GM12875 (cell line): ENCODE measurements around the gene SEC61A1.

Experiments
- H3K4me3 ChIP-seq: one replicate; pipeline ENCODE4 v1.5.1; 2011; ENCODE audit warnings: low read depth, low read length, control low read depth
- CTCF ChIP-seq: IDR thresholded peaks from 2 replicates; pipeline ENCODE4 v1.5.1; 2011; ENCODE audit warnings: low read depth, mild to moderate bottlenecking, control low read depth, inconsistent platforms, low read length, moderate library complexity, borderline replicate concordance; ENCODE audit not compliant: insufficient read depth

Gene SEC61A1

GRCh38 chr3:128081846-128082245 lies 29.6 kb downstream of the SEC61A1 start:
- H3K4me3 ChIP-seq, result no peak overlapping the region
- no peak for TF ChIP-seq CTCF

- H3K4me3 ChIP-seq, result no peak overlapping the region
- no peak for TF ChIP-seq CTCF
Observed at GRCh38 chr3:128082546-128082945, 30.3 kb downstream of the SEC61A1 start.

GRCh38 chr3:128083396-128083795 lies 31.2 kb downstream of the SEC61A1 start:
- no peak for TF ChIP-seq CTCF
- H3K4me3 ChIP-seq, result no peak overlapping the region

- H3K4me3 ChIP-seq, result no peak overlapping the region
- TF ChIP-seq CTCF, result no peak
Observed at GRCh38 chr3:128083980-128084674, 31.9 kb downstream of the SEC61A1 start.

- no peak for TF ChIP-seq CTCF
- H3K4me3 ChIP-seq, result no peak overlapping the region
Observed at GRCh38 chr3:128084675-128085021, 32.4 kb downstream of the SEC61A1 start.

GRCh38 chr3:128089135-128089534 lies 36.9 kb downstream of the SEC61A1 start:
- no peak for TF ChIP-seq CTCF

GRCh38 chr3:128091586-128091985 lies 39.3 kb downstream of the SEC61A1 start:
- H3K4me3 ChIP-seq, result no peak overlapping the region
- TF ChIP-seq CTCF, result no peak

More at GRCh38 chr3:128089135-128089534, 36.9 kb downstream of the SEC61A1 start:
- no peak overlapping the region for H3K4me3 ChIP-seq
